Cardiac septum (tissue), 1 donor: ENCODE data around the gene NCKIPSD. TPM values are rescaled to one million over a fixed set of nuclear protein-coding genes. Genes with fewer than 3 reads are reported as not detected.

Experiments used
- DNase-seq: peaks from one replicate; pipeline ENCODE4 v3.0.0-alpha.2; 2020; ENCODE audit warnings: low spot score
- intact Hi-C: fragments of 100-400 bp; cut with DNase I; formaldehyde crosslinking; loops from one replicate; pipeline ENCODE4 v1.14.0; 2022
- microRNA-seq: library from miRNA; unstranded; fragments of <30 nt; microRNA quantifications from one replicate; pipeline ENCODE4 v1.2.0, GENCODE V29; 2020
- total RNA-seq: library from RNA; stranded (reverse); fragmentation: NEBNext Ultra II Directional; extraction: Animal tissue kit (Norgen Biotek cat#: 25700); gene quantifications from one replicate; pipeline ENCODE4 v1.2.1, GENCODE V29; 2021
- donor health status: DM: no; HTN: no; CAD: no.

NCKIPSD gene
- total RNA-seq, 1 donor from 2014 or later, result 22.5 TPM

DNA sequence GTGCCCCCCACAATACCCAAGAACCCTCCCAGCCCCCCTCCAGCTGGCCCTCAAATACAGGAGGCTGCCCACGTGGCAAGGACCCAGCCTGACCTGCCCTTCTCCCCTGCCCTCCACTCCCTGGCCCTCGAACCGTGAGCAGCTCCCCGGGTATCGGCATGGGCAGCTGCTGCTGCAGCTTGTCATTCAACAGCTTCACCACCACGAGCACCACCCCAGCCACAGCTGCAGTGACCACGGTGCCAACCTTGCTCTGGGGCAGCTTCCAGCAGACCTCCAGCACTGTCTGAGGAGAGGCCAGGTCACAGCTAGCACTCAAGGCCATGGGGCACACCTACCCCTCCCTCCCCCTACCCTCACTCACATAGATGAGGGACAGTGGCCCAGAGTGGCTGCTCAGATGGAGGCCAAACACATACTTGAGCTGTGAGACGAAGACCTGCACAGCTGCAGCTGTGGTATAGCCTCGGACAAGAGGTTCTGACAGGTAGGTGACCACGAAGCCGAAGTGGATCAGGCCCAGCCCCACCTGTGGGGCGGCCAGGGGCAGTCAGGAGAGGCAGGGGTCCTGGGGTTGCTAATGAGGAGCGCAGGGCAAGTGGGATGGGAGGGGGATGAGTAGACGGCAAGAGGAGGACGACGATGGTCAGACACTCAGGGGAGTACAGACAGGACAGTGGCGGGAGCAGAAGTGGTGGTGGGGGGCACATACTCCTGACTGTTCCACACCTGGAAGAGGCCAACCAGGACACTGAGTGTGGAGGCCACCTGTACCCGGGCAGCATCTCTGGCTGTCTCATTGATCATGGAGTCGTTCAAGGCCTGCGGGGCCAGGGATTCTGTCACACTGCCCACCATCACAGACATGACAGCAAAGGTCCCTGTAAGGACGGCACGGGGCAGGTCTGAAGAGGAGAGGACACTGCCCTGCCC, 53.9 kb downstream of the NCKIPSD start:
- intact Hi-C loops, result no loop called here
- DNase-seq, result no peak

DNA sequence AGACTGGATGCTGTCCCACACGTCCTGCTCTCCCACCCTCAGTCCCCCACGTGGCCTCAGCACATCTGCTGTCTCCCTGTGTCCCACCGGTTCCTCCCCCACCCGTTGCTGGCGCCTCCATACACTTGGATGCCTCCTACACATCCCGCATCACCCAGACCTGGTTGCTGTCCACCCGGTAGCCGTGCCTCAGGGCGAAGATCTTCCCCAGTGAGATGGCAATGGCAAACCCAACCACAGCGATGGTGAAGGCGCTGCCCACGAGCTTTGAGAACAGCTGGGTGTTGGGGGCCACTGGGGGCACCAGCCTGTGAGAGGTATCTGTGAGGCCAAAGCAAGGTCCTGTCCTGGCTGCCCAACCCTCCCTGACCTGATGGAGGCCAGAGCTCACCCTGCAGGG, 54.9 kb downstream of the NCKIPSD start:
- DNase-seq, result no peak
- intact Hi-C loops, result no loop called here

DNA sequence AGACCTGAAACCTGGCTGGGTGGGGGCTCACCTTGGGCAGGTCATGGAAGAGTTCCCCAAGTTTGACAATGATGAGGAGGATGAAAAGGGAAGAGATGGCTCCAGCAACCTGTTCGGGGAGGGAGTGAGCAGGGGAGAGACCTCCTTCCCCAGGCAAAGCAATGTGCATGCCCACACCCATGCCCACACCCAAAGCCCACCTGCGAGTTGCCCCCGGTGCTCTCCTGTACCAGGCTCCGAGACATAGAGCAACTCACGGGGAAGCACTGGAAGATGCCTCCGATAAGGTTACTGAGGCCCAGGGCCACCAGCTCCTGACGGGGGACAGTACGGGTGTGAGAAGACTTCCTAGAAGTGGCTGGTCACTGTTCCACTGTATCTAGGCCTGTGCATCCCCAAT, 55.3 kb downstream of the NCKIPSD start:
- intact Hi-C loops, result no loop called here
- no peak for DNase-seq

DNA sequence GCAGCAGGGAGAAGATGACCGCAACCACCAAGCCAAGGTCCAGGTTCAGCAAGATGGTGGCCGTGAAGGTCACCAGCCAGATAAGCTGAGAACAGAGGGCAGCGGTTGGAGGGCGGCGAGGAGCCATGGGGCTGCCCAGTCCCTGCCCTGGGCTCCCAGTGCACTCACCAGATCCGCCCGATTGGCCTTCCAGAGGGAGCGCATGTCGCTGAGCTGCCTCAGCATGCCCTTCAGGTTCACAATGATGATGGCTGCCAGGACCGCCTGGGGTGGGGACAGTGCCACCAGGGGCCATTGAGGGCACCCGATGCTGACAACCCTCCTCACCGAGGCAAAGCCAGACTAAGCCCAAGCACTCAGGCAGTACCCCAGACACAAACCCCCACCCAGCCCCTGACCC, 55.8 kb downstream of the NCKIPSD start:
- DNase-seq, result no peak
- intact Hi-C loops, result no loop called here

DNA sequence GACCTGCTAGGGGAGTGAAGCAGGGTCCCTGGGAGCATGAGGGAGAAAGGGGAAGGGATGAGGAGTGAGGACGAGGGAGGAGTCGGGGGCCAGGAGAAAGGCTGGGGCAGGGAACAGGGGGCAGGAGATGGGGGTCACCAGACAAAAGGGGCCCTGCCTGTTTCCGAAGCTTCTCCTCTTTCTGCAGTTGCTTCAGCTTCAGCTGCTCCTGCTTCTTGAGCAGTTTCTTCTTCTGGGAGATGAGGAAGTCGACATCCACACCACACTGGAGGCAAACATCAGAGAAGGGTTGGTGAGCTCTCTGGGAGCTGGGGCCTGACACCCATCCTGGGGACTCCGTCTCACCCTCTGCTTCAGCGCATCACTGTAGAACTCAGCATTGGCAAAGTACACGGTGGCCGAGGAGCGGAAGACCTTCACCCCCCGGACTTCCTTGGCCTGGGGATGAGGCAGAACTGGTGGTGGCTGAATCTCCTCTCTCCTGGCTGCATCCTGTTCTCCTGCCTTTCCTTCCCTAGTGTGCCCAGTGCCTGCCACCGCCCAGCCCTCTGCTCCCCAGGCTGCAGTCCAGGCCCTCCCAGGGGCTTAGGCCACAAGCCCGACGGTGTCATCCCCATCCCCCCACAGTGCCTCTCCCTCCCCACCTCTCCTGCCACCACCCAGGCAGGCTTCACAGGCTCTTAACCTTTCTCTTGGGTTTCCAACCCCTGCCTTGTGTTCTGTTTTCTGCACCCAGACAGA, 57.3 kb downstream of the NCKIPSD start:
- no peak for DNase-seq
- intact Hi-C loops, result no loop called here

DNA sequence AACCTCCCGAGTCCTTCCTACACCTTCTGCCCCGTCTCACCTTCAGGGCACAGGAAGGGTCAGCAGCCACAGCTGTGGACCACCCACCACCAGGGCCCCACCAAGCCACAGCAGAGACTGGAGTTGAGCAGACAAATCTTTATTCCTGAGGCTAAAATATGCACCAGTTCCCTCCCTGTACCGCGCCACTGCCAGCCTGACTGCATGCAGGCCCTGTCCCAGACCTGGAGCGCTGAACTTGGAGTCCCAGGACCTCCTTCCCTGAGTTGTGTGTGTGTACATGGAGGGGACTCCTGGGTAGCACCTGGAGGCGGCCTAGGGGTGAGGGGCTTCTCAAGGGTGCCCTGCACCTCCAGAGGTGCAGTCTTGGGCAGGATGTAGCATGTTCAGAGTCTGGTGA, 60.1 kb downstream of the NCKIPSD start:
- intact Hi-C loops, result no loop called here
- no peak for DNase-seq

DNA sequence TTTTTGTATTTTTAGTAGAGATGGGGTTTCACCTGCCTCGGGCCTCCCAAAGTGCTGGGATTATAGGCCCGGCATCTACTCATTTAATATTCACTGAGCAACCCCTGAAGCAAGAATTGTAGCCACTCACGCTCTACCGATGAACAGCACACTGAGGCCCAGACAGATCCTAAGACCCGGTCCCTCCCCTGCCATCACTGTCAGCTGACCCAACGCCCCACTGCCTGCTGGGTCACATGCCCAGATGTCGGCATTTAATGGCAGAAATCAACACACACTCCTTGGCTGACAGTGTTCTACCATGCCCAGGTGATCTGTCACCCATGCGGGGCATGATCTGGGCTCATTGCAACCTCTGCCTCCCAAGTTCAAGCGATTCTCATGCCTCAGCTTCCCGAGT, 60.9 kb downstream of the NCKIPSD start:
- DNase-seq, result no peak
- intact Hi-C loops, result no loop called here

DNA sequence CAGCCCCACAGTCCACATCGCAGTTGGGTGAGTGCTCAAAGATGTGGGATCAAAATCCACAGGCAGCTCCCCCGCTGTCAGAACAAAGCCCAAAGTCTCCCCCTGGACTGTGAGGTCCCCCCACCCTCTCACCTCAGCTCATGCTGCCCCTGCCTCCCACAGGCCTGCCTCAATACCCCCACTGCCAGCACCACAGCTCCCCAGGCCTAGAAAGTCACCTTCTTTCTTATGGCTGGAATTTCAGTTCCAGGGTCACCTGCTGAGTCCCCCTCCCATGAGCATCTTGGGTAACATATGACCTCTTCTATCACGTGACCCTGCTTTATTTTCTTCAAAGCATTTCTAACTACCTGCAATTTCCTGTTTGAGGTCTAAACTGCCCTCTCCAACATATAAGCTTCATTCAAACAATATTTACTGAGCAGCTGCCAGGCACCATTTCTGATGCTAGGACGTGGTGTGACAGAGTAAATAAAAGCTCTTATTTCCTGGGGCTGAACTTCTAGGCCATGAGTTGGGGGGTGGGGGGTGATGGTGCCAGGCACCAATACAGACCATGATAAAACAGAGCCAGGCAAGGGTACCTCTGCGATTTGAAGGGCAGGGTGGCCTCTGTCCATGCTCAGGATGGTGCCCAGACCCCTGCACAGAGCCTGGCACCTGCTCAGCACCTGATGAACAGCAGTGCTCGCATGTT, 61.7 kb downstream of the NCKIPSD start:
- intact Hi-C loops, result no loop called here
- DNase-seq, result no peak

Small RNA genes lying within 50 kb of the gene (microRNA-seq; reads per million reads assigned to microRNA genes)
- gene MIR4793, result not detected

Other genes with a start within 250 kb of the NCKIPSD start
- 8.9 TPM for gene CCDC51, start 245.8 kb downstream of the NCKIPSD start, total RNA-seq
- gene TMA7, start 245.7 kb downstream of the NCKIPSD start, total RNA-seq, result 192 TPM
- 4.1 TPM for gene ATRIP, start 239.2 kb downstream of the NCKIPSD start, total RNA-seq
- 47.8 TPM for gene SHISA5, start 181.7 kb downstream of the NCKIPSD start, total RNA-seq
- 1.5 TPM for gene PFKFB4, start 129.1 kb downstream of the NCKIPSD start, total RNA-seq
- 0.48 TPM for gene UCN2, start 122.1 kb downstream of the NCKIPSD start, total RNA-seq
- 26.5 TPM for gene COL7A1, start 90.6 kb downstream of the NCKIPSD start, total RNA-seq
- gene UQCRC1, start 76.3 kb downstream of the NCKIPSD start, total RNA-seq, result 753 TPM
- not detected for gene TMEM89, start 64.1 kb downstream of the NCKIPSD start, total RNA-seq
- gene SLC26A6, start 50.5 kb downstream of the NCKIPSD start, total RNA-seq, result 8.9 TPM
- 0.22 TPM for gene CELSR3, start 23.0 kb downstream of the NCKIPSD start, total RNA-seq
- gene IP6K2, start 31.3 kb upstream of the NCKIPSD start, total RNA-seq, result 23.9 TPM
- 48.1 TPM for gene PRKAR2A, start 162.0 kb upstream of the NCKIPSD start, total RNA-seq
- 36.7 TPM for gene SLC25A20, start 213.0 kb upstream of the NCKIPSD start, total RNA-seq
- 121 TPM for gene ARIH2, start 232.9 kb upstream of the NCKIPSD start, total RNA-seq